HUES48 (cell line): Measurements from ENCODE around the gene DPH1.

Source experiments
- H3K27ac ChIP-seq: one replicate; pipeline ENCODE4 v1.7.0; 2013; ENCODE audit warnings: low read depth, low read length, inconsistent platforms
- H3K27me3 ChIP-seq: 2 replicates; pipeline ENCODE4 v1.6.1; 2013; ENCODE audit warnings: mild to moderate bottlenecking, low read length; ENCODE audit not compliant: control insufficient read depth, insufficient read depth
- H3K36me3 ChIP-seq: 2 replicates; pipeline ENCODE4 v1.6.1; 2013; ENCODE audit warnings: low read length; ENCODE audit not compliant: control insufficient read depth, insufficient read depth
- H3K4me1 ChIP-seq: 2 replicates; pipeline ENCODE4 v1.6.1; 2013; ENCODE audit warnings: mild to moderate bottlenecking, low read length; ENCODE audit not compliant: control insufficient read depth, insufficient read depth
- H3K4me3 ChIP-seq: 2 replicates; pipeline ENCODE4 v1.5.1; 2013; ENCODE audit warnings: mild to moderate bottlenecking, low read depth, low read length
- H3K9ac ChIP-seq: 2 replicates; pipeline ENCODE4 v1.6.1; 2013; ENCODE audit warnings: mild to moderate bottlenecking, low read depth, low read length, moderate library complexity
- H3K9me3 ChIP-seq: 2 replicates; pipeline ENCODE4 v1.6.1; 2013; ENCODE audit warnings: low read length; ENCODE audit not compliant: control insufficient read depth, insufficient read depth

The DPH1 gene

GRCh38 chr17:2051933-2052559, 22.1 kb downstream of the DPH1 start:
- H3K9me3 ChIP-seq = no peaks in the 10 kb centered on the region
- H3K9ac ChIP-seq = no peak overlapping the region
- peaks cover 9% of the 10 kb centered on the region for H3K4me1 ChIP-seq
- no peak overlapping the region for H3K27ac ChIP-seq
- no peaks in the 10 kb centered on the region for H3K36me3 ChIP-seq
- H3K4me3 ChIP-seq = no peak overlapping the region
- H3K27me3 ChIP-seq = peaks cover 90% of the 10 kb centered on the region

DNA sequence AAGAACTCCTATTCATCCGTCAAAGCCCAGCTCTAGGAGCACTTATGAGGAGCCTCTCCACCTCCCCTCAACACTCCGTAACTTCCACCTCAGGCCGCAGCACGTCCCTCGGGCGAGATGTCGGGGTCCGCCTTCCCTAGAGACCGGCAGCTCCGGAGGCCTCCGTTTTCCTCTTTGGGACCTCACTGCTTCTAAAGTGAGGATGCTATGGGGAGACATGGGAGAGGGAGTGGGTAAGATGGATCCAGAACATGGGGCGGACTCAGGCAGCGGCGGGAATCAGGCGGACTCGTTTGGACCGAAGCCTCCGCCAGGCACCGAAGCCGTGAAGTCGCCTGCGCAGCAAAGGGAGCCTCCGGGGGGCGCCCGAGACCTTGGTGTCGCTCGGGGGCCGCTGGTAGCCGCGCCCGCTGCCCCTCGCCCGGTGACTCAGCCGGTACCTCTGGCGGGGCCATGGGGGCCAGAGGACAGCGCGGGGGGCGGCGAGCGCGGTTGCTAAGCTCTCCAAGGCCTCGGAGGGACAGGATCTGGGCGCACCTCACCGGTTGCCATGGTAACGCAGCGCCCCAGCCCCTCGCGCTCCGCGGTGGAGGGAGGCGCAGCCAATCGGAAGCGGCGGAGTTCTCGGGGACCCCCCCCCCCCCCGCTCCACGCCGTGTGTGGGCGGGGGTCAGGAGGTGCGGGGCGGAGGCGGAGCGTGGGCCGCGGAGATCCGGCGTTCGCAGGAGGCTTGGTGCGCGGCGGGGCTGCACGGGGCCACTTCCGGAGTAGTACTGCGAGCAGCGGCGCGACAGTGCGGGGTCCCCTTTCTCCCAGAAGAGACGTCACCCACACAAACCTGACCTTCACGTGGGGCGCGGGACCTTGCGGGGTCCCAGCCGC, 23.7 kb downstream of the DPH1 start:
- Histone ChIP-seq H3K4me1 (peaks cover 9% of the 10 kb centered on the region), H3K36me3 (no peaks in the 10 kb centered on the region), H3K9me3 (no peaks in the 10 kb centered on the region), H3K9ac (no peak overlapping the region), H3K27me3 (peaks cover 92% of the 10 kb centered on the region), H3K27ac (no peak overlapping the region), H3K4me3 (peak overlapping the region; percentile 53)

DNA sequence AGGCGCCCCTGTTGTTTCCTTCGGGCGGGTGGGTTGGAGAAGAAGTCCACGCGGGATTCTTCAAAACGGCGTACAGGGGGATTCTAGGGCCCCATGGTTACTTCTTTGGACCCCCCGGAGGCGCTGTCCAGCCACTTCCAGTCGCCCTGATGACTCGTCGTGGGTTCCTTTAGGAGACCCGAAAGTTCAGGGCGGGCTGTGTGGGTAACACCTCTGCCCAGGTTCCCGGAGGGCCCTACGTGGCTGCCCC, 24.2 kb downstream of the DPH1 start:
- Histone ChIP-seq H3K4me1 (peaks cover 9% of the 10 kb centered on the region), H3K9ac (no peak overlapping the region), H3K27me3 (peaks cover 92% of the 10 kb centered on the region), H3K36me3 (no peaks in the 10 kb centered on the region), H3K27ac (no peak overlapping the region), H3K4me3 (peak overlapping the region; percentile 53), H3K9me3 (no peaks in the 10 kb centered on the region)

DNA sequence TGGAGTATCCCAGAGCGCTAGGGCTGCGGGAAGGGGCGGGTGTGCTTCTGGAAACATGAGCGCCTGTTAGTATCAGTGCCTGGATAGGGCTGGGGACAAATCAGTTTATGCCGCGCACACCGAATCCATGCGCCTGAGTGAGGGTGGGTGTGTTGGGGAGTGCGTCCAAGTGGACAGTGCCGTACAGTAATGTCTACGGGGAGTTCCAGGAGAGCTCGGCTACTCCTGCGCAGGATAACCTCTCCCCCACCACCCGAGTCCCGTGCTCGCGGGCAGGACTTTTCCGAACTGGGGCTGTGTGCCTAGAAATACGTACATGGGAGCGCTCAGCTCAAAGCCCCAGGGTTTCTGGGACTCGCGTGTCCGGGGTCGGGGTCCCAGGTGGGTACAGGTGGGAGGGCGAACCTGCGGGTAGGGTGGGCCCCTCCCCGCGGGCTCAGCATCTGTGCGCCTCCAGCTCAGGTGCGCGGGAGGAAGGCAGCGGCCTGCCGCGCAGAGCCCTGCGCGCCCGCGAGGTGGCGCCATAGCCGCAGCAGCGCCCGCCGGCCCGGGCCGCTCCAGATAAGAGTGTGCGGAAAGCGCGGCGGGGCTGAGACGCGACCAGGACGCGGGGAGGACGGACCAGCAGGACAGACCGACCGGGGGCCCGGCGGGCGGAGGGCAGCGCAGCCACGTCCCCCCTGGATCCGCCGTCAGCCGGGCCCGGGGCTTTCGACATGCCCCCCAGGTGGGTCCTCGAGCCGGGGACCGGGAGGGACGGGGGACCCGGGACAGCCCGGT, 24.7 kb downstream of the DPH1 start, which contains the start of gene HIC1:
HIC1 (plus strand) TSS at position 592 of the 780 bp plus-strand sequence. CDS start 1,588 bp downstream, outside the sequence.
- Histone ChIP-seq H3K27me3 (peaks cover 92% of the 10 kb centered on the region), H3K4me1 (peaks cover 9% of the 10 kb centered on the region), H3K4me3 (peak within 1 kb of the TSS; percentile 53), H3K9ac (no peak within 1 kb of the TSS), H3K36me3 (no peaks in the 10 kb centered on the region), H3K27ac (no peak within 1 kb of the TSS), H3K9me3 (no peaks in the 10 kb centered on the region)

DNA sequence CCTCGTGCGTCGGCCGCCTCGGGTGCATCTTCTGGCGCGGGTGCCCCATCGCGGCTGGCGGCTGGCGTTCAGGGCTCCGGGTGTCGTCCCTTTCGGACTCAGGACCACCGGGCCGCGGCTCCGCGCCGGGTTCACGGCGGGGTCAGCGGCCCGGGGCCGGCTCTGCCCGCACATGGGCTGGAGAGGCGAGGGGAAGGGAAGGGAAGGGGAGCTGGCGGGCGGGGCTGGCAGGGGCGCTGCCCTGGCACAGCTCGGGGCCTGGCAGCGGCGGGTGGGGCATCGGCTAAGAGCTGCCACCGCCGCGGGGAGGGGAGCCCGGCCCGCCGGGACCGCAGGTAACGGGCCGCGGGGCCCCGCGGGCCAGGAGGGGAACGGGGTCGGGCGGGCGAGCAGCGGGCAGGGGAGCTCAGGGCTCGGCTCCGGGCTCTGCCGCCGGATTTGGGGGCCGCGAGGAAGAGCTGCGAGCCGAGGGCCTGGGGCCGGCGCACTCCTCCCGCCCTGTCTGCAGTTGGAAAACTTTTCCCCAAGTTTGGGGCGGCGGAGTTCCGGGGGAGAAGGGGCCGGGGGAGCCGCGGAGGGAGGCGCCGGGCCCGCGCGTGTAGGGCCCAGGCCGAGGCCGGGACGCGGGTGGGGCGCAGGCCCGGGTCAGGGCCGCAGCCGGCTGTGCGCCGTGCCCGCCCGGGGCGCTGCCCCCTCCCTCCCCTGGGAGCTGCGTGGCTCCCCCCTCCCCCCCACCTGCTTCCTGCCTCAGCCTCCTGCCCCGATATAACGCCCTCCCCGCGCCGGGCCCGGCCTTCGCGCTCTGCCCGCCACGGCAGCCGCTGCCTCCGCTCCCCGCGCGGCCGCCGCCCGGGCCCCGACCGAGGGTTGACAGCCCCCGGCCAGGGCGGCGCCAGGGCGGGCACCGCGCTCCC, 25.6 kb downstream of the DPH1 start:
- peaks cover 94% of the 10 kb centered on the region for H3K27me3 ChIP-seq
- H3K9me3 ChIP-seq = no peaks in the 10 kb centered on the region
- no peak overlapping the region for H3K27ac ChIP-seq
- no peak overlapping the region for H3K9ac ChIP-seq
- H3K36me3 ChIP-seq = no peaks in the 10 kb centered on the region
- peaks cover 9% of the 10 kb centered on the region for H3K4me1 ChIP-seq
- peak overlapping the region; percentile 51 for H3K4me3 ChIP-seq

DNA sequence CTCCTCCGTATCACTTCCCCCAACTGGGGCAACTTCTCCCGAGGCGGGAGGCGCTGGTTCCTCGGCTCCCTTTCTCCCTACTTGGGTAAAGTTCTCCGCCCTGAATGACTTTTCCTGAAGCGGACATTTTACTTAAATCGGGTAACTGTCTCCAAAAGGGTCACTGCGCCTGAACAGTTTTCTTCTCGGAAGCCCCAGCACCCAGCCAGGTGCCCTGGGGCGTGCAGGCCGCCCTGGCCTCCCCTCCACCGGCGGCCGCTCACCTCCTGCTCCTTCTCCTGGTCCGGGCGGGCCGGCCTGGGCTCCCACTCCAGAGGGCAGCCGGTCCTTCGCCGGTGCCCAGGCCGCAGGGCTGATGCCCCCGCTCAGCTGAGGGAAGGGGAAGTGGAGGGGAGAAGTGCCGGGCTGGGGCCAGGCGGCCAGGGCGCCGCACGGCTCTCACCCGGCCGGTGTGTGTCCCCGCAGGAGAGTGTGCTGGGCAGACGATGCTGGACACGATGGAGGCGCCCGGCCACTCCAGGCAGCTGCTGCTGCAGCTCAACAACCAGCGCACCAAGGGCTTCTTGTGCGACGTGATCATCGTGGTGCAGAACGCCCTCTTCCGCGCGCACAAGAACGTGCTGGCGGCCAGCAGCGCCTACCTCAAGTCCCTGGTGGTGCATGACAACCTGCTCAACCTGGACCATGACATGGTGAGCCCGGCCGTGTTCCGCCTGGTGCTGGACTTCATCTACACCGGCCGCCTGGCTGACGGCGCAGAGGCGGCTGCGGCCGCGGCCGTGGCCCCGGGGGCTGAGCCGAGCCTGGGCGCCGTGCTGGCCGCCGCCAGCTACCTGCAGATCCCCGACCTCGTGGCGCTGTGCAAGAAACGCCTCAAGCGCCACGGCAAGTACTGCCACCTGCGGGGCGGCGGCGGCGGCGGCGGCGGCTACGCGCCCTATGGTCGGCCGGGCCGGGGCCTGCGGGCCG, 26.5 kb downstream of the DPH1 start:
- Histone ChIP-seq H3K9ac (no peak overlapping the region), H3K27me3 (peaks cover 84% of the 10 kb centered on the region), H3K4me3 (peak overlapping the region; percentile 6), H3K9me3 (no peaks in the 10 kb centered on the region), H3K27ac (no peak overlapping the region), H3K4me1 (peaks cover 9% of the 10 kb centered on the region), H3K36me3 (no peaks in the 10 kb centered on the region)

DNA sequence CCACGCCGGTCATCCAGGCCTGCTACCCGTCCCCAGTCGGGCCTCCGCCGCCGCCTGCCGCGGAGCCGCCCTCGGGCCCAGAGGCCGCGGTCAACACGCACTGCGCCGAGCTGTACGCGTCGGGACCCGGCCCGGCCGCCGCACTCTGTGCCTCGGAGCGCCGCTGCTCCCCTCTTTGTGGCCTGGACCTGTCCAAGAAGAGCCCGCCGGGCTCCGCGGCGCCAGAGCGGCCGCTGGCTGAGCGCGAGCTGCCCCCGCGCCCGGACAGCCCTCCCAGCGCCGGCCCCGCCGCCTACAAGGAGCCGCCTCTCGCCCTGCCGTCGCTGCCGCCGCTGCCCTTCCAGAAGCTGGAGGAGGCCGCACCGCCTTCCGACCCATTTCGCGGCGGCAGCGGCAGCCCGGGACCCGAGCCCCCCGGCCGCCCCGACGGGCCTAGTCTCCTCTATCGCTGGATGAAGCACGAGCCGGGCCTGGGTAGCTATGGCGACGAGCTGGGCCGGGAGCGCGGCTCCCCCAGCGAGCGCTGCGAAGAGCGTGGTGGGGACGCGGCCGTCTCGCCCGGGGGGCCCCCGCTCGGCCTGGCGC, 27.3 kb downstream of the DPH1 start:
- Histone ChIP-seq H3K27me3 (peaks cover 76% of the 10 kb centered on the region), H3K27ac (no peak overlapping the region), H3K36me3 (no peaks in the 10 kb centered on the region), H3K9me3 (no peaks in the 10 kb centered on the region), H3K4me1 (peaks cover 12% of the 10 kb centered on the region), H3K4me3 (peak overlapping the region; percentile 6; the same call in 1 of the 2 replicates), H3K9ac (no peak overlapping the region)

DNA sequence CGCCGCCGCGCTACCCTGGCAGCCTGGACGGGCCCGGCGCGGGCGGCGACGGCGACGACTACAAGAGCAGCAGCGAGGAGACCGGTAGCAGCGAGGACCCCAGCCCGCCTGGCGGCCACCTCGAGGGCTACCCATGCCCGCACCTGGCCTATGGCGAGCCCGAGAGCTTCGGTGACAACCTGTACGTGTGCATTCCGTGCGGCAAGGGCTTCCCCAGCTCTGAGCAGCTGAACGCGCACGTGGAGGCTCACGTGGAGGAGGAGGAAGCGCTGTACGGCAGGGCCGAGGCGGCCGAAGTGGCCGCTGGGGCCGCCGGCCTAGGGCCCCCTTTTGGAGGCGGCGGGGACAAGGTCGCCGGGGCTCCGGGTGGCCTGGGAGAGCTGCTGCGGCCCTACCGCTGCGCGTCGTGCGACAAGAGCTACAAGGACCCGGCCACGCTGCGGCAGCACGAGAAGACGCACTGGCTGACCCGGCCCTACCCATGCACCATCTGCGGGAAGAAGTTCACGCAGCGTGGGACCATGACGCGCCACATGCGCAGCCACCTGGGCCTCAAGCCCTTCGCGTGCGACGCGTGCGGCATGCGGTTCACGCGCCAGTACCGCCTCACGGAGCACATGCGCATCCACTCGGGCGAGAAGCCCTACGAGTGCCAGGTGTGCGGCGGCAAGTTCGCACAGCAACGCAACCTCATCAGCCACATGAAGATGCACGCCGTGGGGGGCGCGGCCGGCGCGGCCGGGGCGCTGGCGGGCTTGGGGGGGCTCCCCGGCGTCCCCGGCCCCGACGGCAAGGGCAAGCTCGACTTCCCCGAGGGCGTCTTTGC, 28.0 kb downstream of the DPH1 start:
- H3K27me3 ChIP-seq = peaks cover 74% of the 10 kb centered on the region

More for the DNA sequence above, 28.0 kb downstream of the DPH1 start:
- H3K4me1 ChIP-seq = peaks cover 18% of the 10 kb centered on the region
- no peak overlapping the region for H3K9ac ChIP-seq
- no peak overlapping the region for H3K27ac ChIP-seq
- H3K4me3 ChIP-seq = no peak overlapping the region
- H3K9me3 ChIP-seq = no peaks in the 10 kb centered on the region
- no peaks in the 10 kb centered on the region for H3K36me3 ChIP-seq
